H9 (cell line): ENCODE data around the gene SMAD3. TPM values are rescaled to one million over a fixed set of nuclear protein-coding genes. Genes with fewer than 3 reads are reported as not detected.

ENCODE experiments used
- DNase-seq: peaks from one replicate; pipeline ENCODE4 v3.0.0-alpha.2; 2017
- H2AFZ ChIP-seq: one replicate; pipeline ENCODE4 v1.6.1; 2013; ENCODE audit warnings: mild to moderate bottlenecking, low read length, control low read depth, moderate library complexity
- H2AK5ac ChIP-seq: 2 replicates; pipeline ENCODE4 v1.6.1; 2013; ENCODE audit warnings: low read length, control low read depth, mixed read lengths; ENCODE audit not compliant: insufficient read length
- H2BK120ac ChIP-seq: one replicate; pipeline ENCODE4 v1.6.1; 2013; ENCODE audit warnings: low read depth, mild to moderate bottlenecking, low read length, control low read depth, inconsistent platforms; ENCODE audit not compliant: poor library complexity, severe bottlenecking
- H2BK12ac ChIP-seq: 2 replicates; pipeline ENCODE4 v1.6.1; 2013; ENCODE audit warnings: low read length, control low read depth, mixed read lengths, low read depth; ENCODE audit not compliant: insufficient read length
- H2BK15ac ChIP-seq: 2 replicates; pipeline ENCODE4 v1.6.1; 2013; ENCODE audit warnings: low read depth, low read length, control low read depth
- H2BK20ac ChIP-seq: one replicate; pipeline ENCODE4 v1.6.1; 2013; ENCODE audit warnings: low read depth, mild to moderate bottlenecking, low read length, control low read depth, inconsistent platforms; ENCODE audit not compliant: poor library complexity, severe bottlenecking
- H2BK5ac ChIP-seq: 2 replicates; pipeline ENCODE4 v1.6.1; 2013; ENCODE audit warnings: low read length, control low read depth, mixed read lengths; ENCODE audit not compliant: insufficient read length
- H3K14ac ChIP-seq: 2 replicates; pipeline ENCODE4 v1.6.1; 2013; ENCODE audit warnings: low read length, control low read depth; ENCODE audit not compliant: insufficient read depth
- H3K18ac ChIP-seq: 2 replicates; pipeline ENCODE4 v1.6.1; 2013; ENCODE audit warnings: low read depth, mild to moderate bottlenecking, mixed read lengths, low read length, control low read depth; ENCODE audit not compliant: insufficient read length
- H3K23ac ChIP-seq: 2 replicates; pipeline ENCODE4 v1.6.1; 2013; ENCODE audit warnings: low read length, control low read depth, mixed read lengths, low read depth; ENCODE audit not compliant: insufficient read length
- H3K23me2 ChIP-seq: 2 replicates; pipeline ENCODE4 v1.6.1; 2013; ENCODE audit warnings: low read depth, mild to moderate bottlenecking, mixed read lengths, low read length, control low read depth; ENCODE audit not compliant: insufficient read length, poor library complexity, severe bottlenecking
- H3K27ac ChIP-seq: 2 replicates; pipeline ENCODE4 v1.5.1; 2013; ENCODE audit warnings: low read length, control low read depth, mixed read lengths, low read depth; ENCODE audit not compliant: insufficient read length
- H3K27me3 ChIP-seq: 2 replicates; pipeline ENCODE4 v1.6.1; 2013; ENCODE audit warnings: low read length, control low read depth, inconsistent platforms; ENCODE audit not compliant: insufficient read depth
- H3K4ac ChIP-seq: 2 replicates; pipeline ENCODE4 v1.6.1; 2013; ENCODE audit warnings: low read depth, mild to moderate bottlenecking, control low read depth, inconsistent platforms, low read length, moderate library complexity
- H3K4me1 ChIP-seq: 2 replicates; pipeline ENCODE4 v1.6.1; 2013; ENCODE audit warnings: low read length, control low read depth, inconsistent platforms; ENCODE audit not compliant: insufficient read depth
- H3K4me2 ChIP-seq: 2 replicates; pipeline ENCODE4 v1.6.1; 2013; ENCODE audit warnings: low read length, control low read depth, mixed read lengths; ENCODE audit not compliant: insufficient read length, insufficient read depth
- H3K56ac ChIP-seq: 2 replicates; pipeline ENCODE4 v1.6.1; 2013; ENCODE audit warnings: low read depth, mild to moderate bottlenecking, mixed read lengths, low read length, control low read depth; ENCODE audit not compliant: insufficient read length
- H3K79me1 ChIP-seq: 2 replicates; pipeline ENCODE4 v1.6.1; 2013; ENCODE audit warnings: low read depth, mild to moderate bottlenecking, moderate library complexity, low read length, control low read depth, inconsistent platforms; ENCODE audit not compliant: insufficient read depth, poor library complexity, severe bottlenecking
- H3K79me2 ChIP-seq: 2 replicates; pipeline ENCODE4 v1.6.1; 2013; ENCODE audit warnings: low read length, control low read depth, inconsistent platforms; ENCODE audit not compliant: insufficient read depth
- H3K9ac ChIP-seq: 2 replicates; pipeline ENCODE4 v1.6.1; 2013; ENCODE audit warnings: low read length, control low read depth, mixed read lengths; ENCODE audit not compliant: insufficient read length; ENCODE audit errors: extremely low read depth
- H3K9me3 ChIP-seq: one replicate; pipeline ENCODE4 v1.6.1; 2013; ENCODE audit warnings: low read depth, low read length, inconsistent platforms; ENCODE audit not compliant: control insufficient read depth
- H3T11ph ChIP-seq: one replicate; pipeline ENCODE4 v1.6.1; 2013; ENCODE audit warnings: mild to moderate bottlenecking, low read length, control low read depth, inconsistent platforms
- H4K20me1 ChIP-seq: one replicate; pipeline ENCODE4 v1.6.1; 2013; ENCODE audit not compliant: control insufficient read depth, insufficient read length, insufficient read depth
- H4K5ac ChIP-seq: 2 replicates; pipeline ENCODE4 v1.6.1; 2013; ENCODE audit warnings: low read depth, mild to moderate bottlenecking, mixed read lengths, low read length, control low read depth; ENCODE audit not compliant: insufficient read length
- H4K8ac ChIP-seq: replicated peaks from 2 replicates; pipeline ENCODE4 v1.6.1; 2013; ENCODE audit warnings: low read length, control low read depth, mixed read lengths, low read depth; ENCODE audit not compliant: insufficient read length
- H4K91ac ChIP-seq: 2 replicates; pipeline ENCODE4 v1.6.1; 2013; ENCODE audit warnings: low read depth, mild to moderate bottlenecking, moderate library complexity, mixed read lengths, low read length, control low read depth; ENCODE audit not compliant: insufficient read length
- H3K27ac Mint-ChIP-seq, 3 experiments: 2 replicates in 2 of 3; 3 replicates in 1 of 3; pipeline ENCODE4 v1.8.0; 2020 to 2021; ENCODE audit warnings: mixed read lengths in 3 of 3, mild to moderate bottlenecking in 1 of 3, moderate library complexity in 1 of 3
- H3K27me3 Mint-ChIP-seq: 2 replicates; pipeline ENCODE4 v1.8.0; 2021; ENCODE audit warnings: low read depth, mild to moderate bottlenecking, moderate library complexity, mixed read lengths
- H3K36me3 Mint-ChIP-seq, 3 experiments: 2 replicates in 2 of 3; 3 replicates in 1 of 3; pipeline ENCODE4 v1.8.0; 2020 to 2021; ENCODE audit warnings: low read depth in 3 of 3, mixed read lengths in 3 of 3; ENCODE audit not compliant: insufficient read depth in 1 of 3
- H3K4me1 Mint-ChIP-seq, 2 experiments: 2 replicates each; pipeline ENCODE4 v1.8.0; 2020; ENCODE audit warnings: mixed read lengths in 2 of 2
- H3K4me3 Mint-ChIP-seq, 2 experiments: 2 replicates in 1 of 2; 3 replicates in 1 of 2; pipeline ENCODE4 v1.8.0; 2020 to 2021; ENCODE audit warnings: mild to moderate bottlenecking in 2 of 2, mixed read lengths in 2 of 2, moderate library complexity in 1 of 2
- H3K9me3 Mint-ChIP-seq, 2 experiments: 2 replicates in 1 of 2; 3 replicates in 1 of 2; pipeline ENCODE4 v1.8.0; 2020; ENCODE audit warnings: mild to moderate bottlenecking in 2 of 2, mixed read lengths in 2 of 2, moderate library complexity in 1 of 2
- CTCF ChIP-seq: fragments of 200-600 bp; sonication (generic); conservative IDR thresholded peaks from 3 replicates; pipeline ENCODE4 v1.8.0; 2021; ENCODE audit warnings: antibody characterized with exemption, mild to moderate bottlenecking
- WGBS: extraction: QIAGEN DNeasy Blood & Tissue Kit; methylation state at CpG from one replicate; pipeline ENCODE4 v1.1.7; 2013; ENCODE audit warnings: missing lambda C conversion rate, low lambda C conversion rate, mixed read lengths; ENCODE audit not compliant: insufficient read length; ENCODE audit errors: extremely low coverage; 5-methylcytosine and 5-hydroxymethylcytosine counted together
- total RNA-seq: library from RNA; stranded (reverse); gene quantifications from 2 replicates; pipeline ENCODE4 v1.2.1, GENCODE V29; 2021

Gene SMAD3
- total RNA-seq, 1 experiment from 2014 or later: 26.7 TPM

- Histone ChIP-seq H3K4ac (no peak overlapping the region), H2BK5ac (no peak overlapping the region), H3T11ph (no peak overlapping the region), H2BK20ac (no peak overlapping the region), H3K27me3 (no peaks in the 10 kb centered on the region; the same call in 1 of the 2 replicates), H3K56ac (no peak overlapping the region), H3K79me1 (no peaks in the 10 kb centered on the region), H3K79me2 (no peaks in the 10 kb centered on the region), H2AFZ (no peak overlapping the region), H3K4me1 (peaks cover 14% of the 10 kb centered on the region), H3K14ac (0 out of 2 replicates have a peak overlapping the region, but pooled peaks have one; percentile 61), H4K20me1 (no peaks in the 10 kb centered on the region), H3K23ac (no peak overlapping the region), H3K23me2 (peaks cover 3% of the 10 kb centered on the region), H3K27ac (peak overlapping the region; percentile 82), H4K5ac (no peak overlapping the region), H2AK5ac (no peak overlapping the region), H3K9ac (no peak overlapping the region), H2BK15ac (no peak overlapping the region), H3K9me3 (no peaks in the 10 kb centered on the region), H4K91ac (no peak overlapping the region), H2BK12ac (no peak overlapping the region), H2BK120ac (no peak overlapping the region), H4K8ac (no peak overlapping the region), H3K4me2 (peak overlapping the region; percentile 21), H3K18ac (no peak overlapping the region)
- WGBS: no CpG with 5 or more reads among the region's 5 CpGs
- Mint-ChIP-seq H3K27me3 (peaks cover 14% of the 10 kb centered on the region), H3K27ac (no peak overlapping the region; a peak in 2 of 7 replicates), H3K4me3 (peak overlapping the region; percentile 36 to 43; a peak in 4 of 5 replicates), H3K4me1 (peaks cover 40 to 41% of the 10 kb centered on the region in 2 experiments), H3K36me3 (no peaks in the 10 kb centered on the region; a peak in 1 of 7 replicates), H3K9me3 (no peaks in the 10 kb centered on the region; a peak in 1 of 5 replicates)
- peak; percentile 86 for DNase-seq
- no peak for TF ChIP-seq CTCF
Measured at GRCh38 chr15:67030036-67030762, 35.2 kb upstream of the SMAD3 start.
